ENCODE measurements around the gene PCSK6. TPM values are rescaled to one million over a fixed set of nuclear protein-coding genes. Genes with fewer than 3 reads are reported as not detected.

The PCSK6 gene
- total and polyA plus RNA-seq, 2 donors from 2014 or later, result 3.8 to 7.3 TPM

DNA sequence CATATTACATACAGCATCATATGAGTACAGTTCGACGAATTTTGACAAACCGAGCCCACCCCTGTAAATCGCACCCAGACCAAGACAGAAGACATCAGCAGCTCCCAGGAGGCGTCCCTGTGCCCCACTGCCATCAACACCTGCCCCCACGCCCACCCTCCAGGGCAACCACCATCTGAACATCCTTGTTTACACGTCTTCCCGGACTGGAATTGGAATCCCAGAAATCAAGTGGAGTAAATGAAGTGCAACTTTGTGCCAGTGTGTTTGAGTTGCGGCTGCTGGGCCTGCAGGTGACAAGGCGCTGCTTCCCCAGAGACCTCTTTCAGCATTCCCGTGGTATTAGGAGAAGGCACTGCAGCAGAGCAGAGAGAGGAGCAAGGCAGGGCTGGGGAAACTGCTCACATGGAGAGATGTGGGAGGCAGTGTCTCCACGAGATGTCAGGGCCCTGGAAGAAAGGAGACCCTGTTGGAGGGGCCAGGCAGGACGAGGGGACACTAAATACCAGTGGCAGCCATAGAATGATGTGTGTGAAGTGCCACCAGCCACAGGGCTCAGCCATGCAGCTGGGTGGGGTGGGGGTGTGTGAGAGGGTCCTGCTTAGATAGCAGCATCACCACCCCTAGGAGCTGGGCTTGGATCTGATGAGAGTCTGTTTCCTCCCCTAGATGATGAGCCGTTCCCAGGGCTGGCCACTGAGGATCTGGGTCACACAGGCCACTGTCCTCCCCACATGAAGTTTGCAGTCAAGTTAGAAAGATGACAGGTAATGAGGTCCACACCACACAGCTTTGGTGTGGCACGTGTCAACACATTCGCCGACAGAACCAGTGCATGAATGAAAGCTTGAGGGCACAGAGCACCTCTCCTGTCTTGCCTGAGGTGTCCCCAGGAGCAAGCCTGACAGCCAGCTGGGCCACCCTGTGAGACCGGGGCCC, 33.4 kb upstream of the PCSK6 start:
- peaks cover 0 to 3% (median 0%) of the 10 kb centered on the region in 3 donors for H3K9me3 ChIP-seq (ENCODE audit: control insufficient read depth in 2 of 3, insufficient read depth in 1 of 3, low read length in 3 of 3)
- H3K36me3 ChIP-seq (ENCODE audit: control insufficient read depth in 2 of 3, insufficient read depth in 3 of 3, low read length in 3 of 3), result no peaks in the 10 kb centered on the region
- intact Hi-C loops (cut with DNase I), result no loop called here
- peaks cover 0 to 5% (median 5%) of the 10 kb centered on the region in 3 donors for H3K4me1 ChIP-seq (ENCODE audit: control insufficient read depth in 2 of 3, insufficient read depth in 2 of 3, low read depth in 1 of 3, low read length in 3 of 3)
- H3K4me3 ChIP-seq (ENCODE audit: low read length in 3 of 3), result no peak overlapping the region
- no peak overlapping the region for H3K9ac ChIP-seq (ENCODE audit: low read length in 3 of 3)
- DNase-seq (peak in 1 of 5 donors; percentile 21), FAIRE-seq (no peak)
- TF ChIP-seq, protein P1, sequence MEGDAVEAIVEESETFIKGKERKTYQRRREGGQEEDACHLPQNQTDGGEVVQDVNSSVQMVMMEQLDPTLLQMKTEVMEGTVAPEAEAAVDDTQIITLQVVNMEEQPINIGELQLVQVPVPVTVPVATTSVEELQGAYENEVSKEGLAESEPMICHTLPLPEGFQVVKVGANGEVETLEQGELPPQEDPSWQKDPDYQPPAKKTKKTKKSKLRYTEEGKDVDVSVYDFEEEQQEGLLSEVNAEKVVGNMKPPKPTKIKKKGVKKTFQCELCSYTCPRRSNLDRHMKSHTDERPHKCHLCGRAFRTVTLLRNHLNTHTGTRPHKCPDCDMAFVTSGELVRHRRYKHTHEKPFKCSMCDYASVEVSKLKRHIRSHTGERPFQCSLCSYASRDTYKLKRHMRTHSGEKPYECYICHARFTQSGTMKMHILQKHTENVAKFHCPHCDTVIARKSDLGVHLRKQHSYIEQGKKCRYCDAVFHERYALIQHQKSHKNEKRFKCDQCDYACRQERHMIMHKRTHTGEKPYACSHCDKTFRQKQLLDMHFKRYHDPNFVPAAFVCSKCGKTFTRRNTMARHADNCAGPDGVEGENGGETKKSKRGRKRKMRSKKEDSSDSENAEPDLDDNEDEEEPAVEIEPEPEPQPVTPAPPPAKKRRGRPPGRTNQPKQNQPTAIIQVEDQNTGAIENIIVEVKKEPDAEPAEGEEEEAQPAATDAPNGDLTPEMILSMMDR (IDR thresholded peaks at IDR 0.05; ENCODE audit: borderline replicate concordance, extremely low read depth, insufficient read depth), result no peak
- H3K27me3 ChIP-seq (ENCODE audit: control insufficient read depth, insufficient read depth, low read length), result no peaks in the 10 kb centered on the region
- H3K27ac ChIP-seq (ENCODE audit: low read depth in 2 of 2, low read length in 2 of 2), result no peak overlapping the region

DNA sequence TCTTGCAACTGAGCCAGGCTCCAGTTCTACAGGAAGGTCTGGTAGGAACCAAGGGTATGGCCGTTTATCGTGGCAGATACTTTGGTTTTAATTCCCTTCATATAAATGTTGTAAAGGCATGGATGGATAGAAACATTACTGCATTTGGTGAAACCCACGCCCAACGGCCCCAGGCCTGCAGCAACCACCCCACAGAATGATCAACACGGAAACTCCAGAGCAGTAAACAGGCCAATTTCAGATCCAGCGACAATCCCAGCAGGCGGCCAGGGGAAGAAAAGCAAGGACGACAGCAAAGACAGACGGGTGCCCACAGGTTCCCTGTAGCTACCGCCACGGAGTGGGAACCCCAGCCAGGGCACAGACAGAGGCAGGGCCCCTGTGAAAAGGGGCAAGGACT, 32.6 kb upstream of the PCSK6 start:
- TF ChIP-seq, protein P1 (IDR thresholded peaks at IDR 0.05; ENCODE audit: borderline replicate concordance, extremely low read depth, insufficient read depth), result no peak
- peaks cover 0 to 3% (median 0%) of the 10 kb centered on the region in 3 donors for H3K9me3 ChIP-seq (ENCODE audit: control insufficient read depth in 2 of 3, insufficient read depth in 1 of 3, low read length in 3 of 3)
- DNase-seq, result peak in 1 of 5 donors; percentile 16
- H3K4me3 ChIP-seq (ENCODE audit: low read length in 3 of 3), result no peak overlapping the region
- H3K4me1 ChIP-seq (ENCODE audit: control insufficient read depth in 2 of 3, insufficient read depth in 2 of 3, low read depth in 1 of 3, low read length in 3 of 3), result no peaks in the 10 kb centered on the region
- FAIRE-seq, result no peak
- H3K27ac ChIP-seq (ENCODE audit: low read depth in 2 of 2, low read length in 2 of 2), result no peak overlapping the region
- no peak overlapping the region for H3K9ac ChIP-seq (ENCODE audit: low read length in 3 of 3)
- H3K27me3 ChIP-seq (ENCODE audit: control insufficient read depth, insufficient read depth, low read length), result no peaks in the 10 kb centered on the region
- intact Hi-C loops (cut with DNase I), result no loop called here
- no peaks in the 10 kb centered on the region for H3K36me3 ChIP-seq (ENCODE audit: control insufficient read depth in 2 of 3, insufficient read depth in 3 of 3, low read length in 3 of 3)

DNA sequence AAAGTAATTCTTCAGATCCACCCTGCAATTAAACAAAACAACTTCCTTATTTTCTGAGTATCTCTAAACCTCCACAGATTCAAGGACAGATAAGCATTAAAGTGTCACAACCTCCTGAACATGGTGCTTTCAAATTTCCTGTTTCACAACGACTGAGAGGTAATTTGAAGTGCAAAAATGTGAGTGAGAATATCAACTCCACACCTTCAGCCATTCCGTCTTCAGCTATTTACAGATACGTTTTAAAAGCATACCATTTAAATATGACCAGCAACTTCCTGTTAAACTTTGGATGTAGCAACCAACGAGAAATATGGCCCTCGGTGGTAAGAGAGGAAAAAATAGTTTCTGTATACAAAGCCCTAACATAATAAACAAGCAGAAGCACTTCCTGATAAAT, 32.1 kb upstream of the PCSK6 start:
- FAIRE-seq, result no peak
- Histone ChIP-seq H3K27me3 (ENCODE audit: control insufficient read depth, insufficient read depth, low read length) (no peaks in the 10 kb centered on the region), H3K9ac (ENCODE audit: low read length in 3 of 3) (no peak overlapping the region), H3K4me1 (ENCODE audit: control insufficient read depth in 2 of 3, insufficient read depth in 2 of 3, low read depth in 1 of 3, low read length in 3 of 3) (no peaks in the 10 kb centered on the region), H3K27ac (ENCODE audit: low read depth in 2 of 2, low read length in 2 of 2) (no peak overlapping the region), H3K4me3 (ENCODE audit: low read length in 3 of 3) (no peak overlapping the region), H3K36me3 (ENCODE audit: control insufficient read depth in 2 of 3, insufficient read depth in 3 of 3, low read length in 3 of 3) (no peaks in the 10 kb centered on the region), H3K9me3 (ENCODE audit: control insufficient read depth in 2 of 3, insufficient read depth in 1 of 3, low read length in 3 of 3) (peaks cover 0 to 3% (median 2%) of the 10 kb centered on the region in 3 donors)
- intact Hi-C loops (cut with DNase I), result no loop called here
- DNase-seq, result no peak
- TF ChIP-seq, protein P1 (IDR thresholded peaks at IDR 0.05; ENCODE audit: borderline replicate concordance, extremely low read depth, insufficient read depth), result no peak
